ENCODE results near the gene TRRAP. TPM values are rescaled to one million over a fixed set of nuclear protein-coding genes. Genes with fewer than 3 reads are reported as not detected.

TRRAP gene
- total and polyA plus RNA-seq, 2 of the 4 experiments (the other 2 are of a cell fraction), result 12.5 to 18.1 TPM

DNA sequence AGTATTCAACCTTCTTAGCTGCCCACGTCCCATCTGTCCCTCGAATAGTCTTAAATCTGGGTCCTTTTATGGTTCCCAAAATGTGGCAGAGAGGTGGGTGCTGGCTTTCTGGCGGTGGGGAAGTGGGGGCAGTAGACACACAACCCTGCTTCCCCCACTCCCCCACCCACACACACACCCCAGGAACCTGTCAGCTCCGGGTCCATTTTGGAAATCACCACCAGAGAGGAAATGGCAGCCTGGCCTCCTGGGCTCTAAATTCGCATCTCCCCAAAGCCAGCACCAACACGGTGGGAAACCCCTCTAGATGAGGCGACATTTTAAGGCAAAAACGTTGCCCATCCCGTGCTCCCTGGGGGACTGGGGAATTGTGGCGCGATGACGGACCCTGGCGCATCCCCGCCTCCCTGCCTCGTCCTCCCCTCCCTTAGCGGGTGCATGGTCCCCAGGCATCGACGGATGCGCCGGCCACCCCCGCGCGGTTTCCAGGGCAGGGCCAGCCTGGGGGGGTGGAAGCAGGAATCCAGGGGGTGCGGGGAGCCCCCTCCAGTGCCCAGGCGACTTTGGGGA is 9.2 kb upstream of the TRRAP start:
- Histone ChIP-seq H3K27me3 (ENCODE audit: control insufficient read depth, insufficient read depth, low read length) (peaks cover 12% of the 10 kb centered on the region), H3K9me3 (ENCODE audit: control insufficient read depth, insufficient read depth, low read length) (no peaks in the 10 kb centered on the region), H2AK9ac (replicated peaks; ENCODE audit: low read depth, low read length, poor library complexity) (peak overlapping the region; percentile 96), H3K4me1 (ENCODE audit: control insufficient read depth, insufficient read depth, low read length) (peaks cover 10% of the 10 kb centered on the region), H3K27ac (ENCODE audit: insufficient read depth, low read length) (no peak overlapping the region), H3K79me1 (ENCODE audit: low read depth in 1 of 2, low read length in 2 of 2) (peaks cover 0 to 3% of the 10 kb centered on the region in 2 experiments; a peak in 1 of 4 replicates), H2AK5ac (ENCODE audit: low read depth, low read length) (0 out of 2 replicates have a peak overlapping the region, but pooled peaks have one; percentile 35), H2BK20ac (ENCODE audit: low read depth, low read length) (no peak overlapping the region), H3K23ac (ENCODE audit: low read depth, low read length) (peak overlapping the region; percentile 89), H2BK120ac (ENCODE audit: low read depth, low read length) (no peak overlapping the region), H2AFZ (replicated peaks; ENCODE audit: low read length, poor library complexity) (peak overlapping the region; percentile 92), H3K14ac (replicated peaks; ENCODE audit: low read depth, low read length) (no peak overlapping the region), H4K20me1 (ENCODE audit: insufficient read depth, low read length) (no peaks in the 10 kb centered on the region), H2BK15ac (ENCODE audit: low read depth, low read length) (no peak overlapping the region), H3K18ac (ENCODE audit: low read depth, low read length) (no peak overlapping the region), H2BK5ac (ENCODE audit: low read depth, low read length, poor library complexity, severe bottlenecking) (no peak overlapping the region), H3K4me3 (ENCODE audit: insufficient read depth, low read depth, low read length) (peak overlapping the region; percentile 62), H3K4ac (ENCODE audit: low read depth, low read length) (no peak overlapping the region; the same call in 1 of the 2 replicates), H3K36me3 (ENCODE audit: control insufficient read depth, insufficient read depth, low read length) (no peaks in the 10 kb centered on the region), H4K8ac (ENCODE audit: low read depth in 2 of 2, low read length in 2 of 2) (0 out of 4 replicates have a peak overlapping the region, but pooled peaks of 1 of the 2 experiments have one; percentile 25), H4K91ac (ENCODE audit: insufficient read depth, low read depth, low read length) (no peak overlapping the region), H3K9ac (ENCODE audit: low read depth, low read length) (no peak overlapping the region), H3K56ac (ENCODE audit: extremely low read depth, insufficient read depth, low read length) (no peak overlapping the region), H4K5ac (ENCODE audit: low read depth, low read length) (no peak overlapping the region), H3K4me2 (ENCODE audit: low read depth, low read length) (peak overlapping the region; percentile 59), H3K9me1 (ENCODE audit: insufficient read depth, low read length) (peaks cover 9% of the 10 kb centered on the region)
- no peak for DNase-seq
- in situ Hi-C loops (cut with MboI; ENCODE audit: low sequenced_read_pairs), result no loop called here
- no TSS peak for BruUV-seq (replicated peaks)
- WGBS, 2 experiments (ENCODE audit: extremely low coverage in 2 of 2, insufficient read length in 1 of 2), result 8% methylated on average over 7 of the region's 25 CpGs; no CpG with 5 or more reads in 1 of the 2 experiments
- ATAC-seq (ENCODE audit: low read depth), result peak; percentile 4
- CTCF ChIA-PET, result no interaction called here
- TF ChIP-seq MAFK (IDR thresholded peaks at IDR 0.05; ENCODE audit: low read depth, low read length) (no peak), CEBPB (IDR thresholded peaks at IDR 0.05; ENCODE audit: low read depth, low read length) (no peak), NFE2L2 (IDR thresholded peaks at IDR 0.05; ENCODE audit: low read depth, low read length) (no peak), RAD21 (IDR thresholded peaks at IDR 0.05; ENCODE audit: low read length) (no peak), MXI1 (IDR thresholded peaks at IDR 0.05; ENCODE audit: borderline replicate concordance, low read depth, low read length) (no peak), MAZ (IDR thresholded peaks at IDR 0.05; ENCODE audit: borderline replicate concordance, low read depth, low read length) (no peak), POLR2A (IDR thresholded peaks at IDR 0.05; ENCODE audit: low read depth, low read length) (no peak), RFX5 (IDR thresholded peaks at IDR 0.05; ENCODE audit: low read depth, low read length) (no peak)
- TF ChIP-seq, protein P1, sequence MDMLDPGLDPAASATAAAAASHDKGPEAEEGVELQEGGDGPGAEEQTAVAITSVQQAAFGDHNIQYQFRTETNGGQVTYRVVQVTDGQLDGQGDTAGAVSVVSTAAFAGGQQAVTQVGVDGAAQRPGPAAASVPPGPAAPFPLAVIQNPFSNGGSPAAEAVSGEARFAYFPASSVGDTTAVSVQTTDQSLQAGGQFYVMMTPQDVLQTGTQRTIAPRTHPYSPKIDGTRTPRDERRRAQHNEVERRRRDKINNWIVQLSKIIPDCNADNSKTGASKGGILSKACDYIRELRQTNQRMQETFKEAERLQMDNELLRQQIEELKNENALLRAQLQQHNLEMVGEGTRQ (IDR thresholded peaks at IDR 0.05; ENCODE audit: low read depth, low read length), result no peak
- dilution Hi-C loops (cut with HindIII; ENCODE audit: low sequenced_read_pairs, unreplicated experiment), result no loop called here
- POLR2A ChIA-PET (ENCODE audit: unreplicated experiment), result interaction anchor here (0.6 kb wide), 1 partner anchor 15 kb away, joined by 10 read pairs; no protein-coding TSS in a partner anchor
- intact Hi-C loops (cut with micrococcal nuclease), result no loop called here
